Frontal cortex (tissue), 4 donors: ENCODE results near the gene CYP3A7. TPM values are rescaled to one million over a fixed set of nuclear protein-coding genes. Genes with fewer than 3 reads are reported as not detected.
"Not testable (repeated sequence)": the region's sequence is repeated elsewhere in the genome, so short reads cannot be mapped to it uniquely, and the experiment has no call there.

Experiments
- DNase-seq, 2 donors: peaks; one replicate each; pipeline ENCODE4 v3.0.0; 2012; ENCODE audit warnings: low spot score in 2 of 2
- FAIRE-seq: peaks from 2 replicates; lab custom pipeline; 2012; peaks lifted over from hg19 to GRCh38; lab: Jason Lieb, UNC
- total RNA-seq: library from RNA; depleted of rRNA; stranded (reverse); fragments of >200 nt; gene quantifications from one replicate; pipeline ENCODE4 v1.2.3, GENCODE V29; 2014
- donor health status: control.
- donor health status: control.
- donor health status: control.

Gene CYP3A7
- total RNA-seq = not detected

- no peak for DNase-seq
- FAIRE-seq = no peak
Observed at GRCh38 chr7:99734987-99735386, at the start of gene CYP3A7. TSS of gene CYP3A7 (minus strand) at chr7:99735196. CDS start at chr7:99735093, 103 bp downstream.

GRCh38 chr7:99784007-99784406 lies 49.0 kb upstream of the CYP3A7 start, which contains the start of gene CYP3A4:
TSS of gene CYP3A4 (minus strand) at chr7:99784184. CDS start at chr7:99784081, 103 bp downstream.
- no peak for FAIRE-seq
- DNase-seq = no peak

- no peak for DNase-seq
- FAIRE-seq = no peak
Observed at GRCh38 chr7:99782012-99782953, 47.3 kb upstream of the CYP3A7 start.

GRCh38 chr7:99780588-99780987 lies 45.6 kb upstream of the CYP3A7 start:
- FAIRE-seq = no peak
- no peak for DNase-seq

GRCh38 chr7:99779949-99780348 lies 45.0 kb upstream of the CYP3A7 start:
- no peak for FAIRE-seq

GRCh38 chr7:99778880-99779279 lies 43.9 kb upstream of the CYP3A7 start:
- DNase-seq (no peak), FAIRE-seq (no peak)

More at GRCh38 chr7:99779949-99780348, 45.0 kb upstream of the CYP3A7 start:
- no peak for DNase-seq

GRCh38 chr7:99773395-99773794 lies 38.4 kb upstream of the CYP3A7 start:
- DNase-seq, FAIRE-seq: not testable (repeated sequence)

- FAIRE-seq = no peak
Observed at GRCh38 chr7:99772565-99772964, 37.6 kb upstream of the CYP3A7 start.

GRCh38 chr7:99769494-99769893 lies 34.5 kb upstream of the CYP3A7 start:
- FAIRE-seq, DNase-seq: not testable (repeated sequence)

More at GRCh38 chr7:99772565-99772964, 37.6 kb upstream of the CYP3A7 start:
- no peak for DNase-seq

- DNase-seq (no peak), FAIRE-seq (no peak)
Observed at GRCh38 chr7:99768471-99768870, 33.5 kb upstream of the CYP3A7 start.

- no peak for FAIRE-seq
- DNase-seq = no peak
Observed at GRCh38 chr7:99767662-99768061, 32.7 kb upstream of the CYP3A7 start.

- DNase-seq (no peak), FAIRE-seq (no peak)
Observed at GRCh38 chr7:99766484-99767099, 31.6 kb upstream of the CYP3A7 start.

- FAIRE-seq (no peak), DNase-seq (no peak)
Observed at GRCh38 chr7:99764478-99764877, 29.5 kb upstream of the CYP3A7 start.

GRCh38 chr7:99762680-99763327 lies 27.8 kb upstream of the CYP3A7 start:
- FAIRE-seq (no peak), DNase-seq (no peak)

GRCh38 chr7:99755085-99755484 lies 20.1 kb upstream of the CYP3A7 start:
- FAIRE-seq (no peak), DNase-seq (no peak)

GRCh38 chr7:99752356-99752755 lies 17.4 kb upstream of the CYP3A7 start:
- FAIRE-seq (no peak), DNase-seq (no peak)

GRCh38 chr7:99751322-99752052 lies 16.5 kb upstream of the CYP3A7 start:
- FAIRE-seq, DNase-seq: not testable (repeated sequence)

GRCh38 chr7:99748846-99749579 lies 14.0 kb upstream of the CYP3A7 start:
- DNase-seq (no peak), FAIRE-seq (no peak)

GRCh38 chr7:99746915-99747314 lies 11.9 kb upstream of the CYP3A7 start:
- not testable (repeated sequence) for FAIRE-seq, DNase-seq
